Endothelial cell of umbilical vein (primary cell): Measurements from ENCODE around the gene JAZF1. TPM values are rescaled to one million over a fixed set of nuclear protein-coding genes. Genes with fewer than 3 reads are reported as not detected.

Source experiments
- BruUV-seq: library from RNA; stranded (reverse); fragments of 400-500 nt; replicated peaks from 2 replicates; lab custom pipeline; 2021; lab: Mats Ljungman, UMichigan
- CTCF ChIA-PET: fragments of 300-600, 350-600 bp; sonication (Branson Sonifier 250); formaldehyde crosslinking; loops from one replicate; lab custom pipeline; 2021; ENCODE audit warnings: antibody characterized with exemption, inconsistent platforms; lab: Charles Lee
- POLR2A ChIA-PET: fragments of 300-600, 350-600 bp; sonication (Branson Sonifier 250); formaldehyde crosslinking; loops from one replicate; lab custom pipeline; 2021; ENCODE audit warnings: antibody characterized with exemption, inconsistent platforms; lab: Charles Lee
- DNase-seq: peaks from one replicate; pipeline ENCODE4 v3.0.0-alpha.2; 2011; ENCODE audit warnings: low read depth, low spot score
- FAIRE-seq: peaks from 2 replicates; lab custom pipeline; 2011; peaks lifted over from hg19 to GRCh38; lab: Jason Lieb, UNC
- H2AFZ ChIP-seq: 2 replicates; pipeline ENCODE4 v1.6.0; 2012; ENCODE audit warnings: low read depth, low read length, control low read depth, inconsistent platforms
- H3K27ac ChIP-seq: 2 replicates; pipeline ENCODE4 v1.5.1; 2011; ENCODE audit warnings: low read depth, mild to moderate bottlenecking, control low read depth, low read length, moderate library complexity; ENCODE audit not compliant: insufficient read depth
- H3K27me3 ChIP-seq, 2 experiments: 2 replicates each; pipeline versions ENCODE4 v1.6.0 to v1.6.1; 2011; ENCODE audit warnings: low read length in 2 of 2, mixed read lengths in 1 of 2; ENCODE audit not compliant: control insufficient read depth in 2 of 2, insufficient read depth in 2 of 2
- H3K36me3 ChIP-seq, 2 experiments: 2 replicates in 1 of 2; 3 replicates in 1 of 2; pipeline ENCODE4 v1.5.1; 2011; ENCODE audit warnings: low read length in 2 of 2, mild to moderate bottlenecking in 1 of 2, moderate library complexity in 1 of 2; ENCODE audit not compliant: control insufficient read depth in 2 of 2, insufficient read depth in 2 of 2; ENCODE audit errors: extremely low read depth in 1 of 2
- H3K4me1 ChIP-seq: 3 replicates; pipeline ENCODE4 v1.5.1; 2011; ENCODE audit warnings: mild to moderate bottlenecking, low read length; ENCODE audit not compliant: control insufficient read depth, insufficient read depth; ENCODE audit errors: extremely low read depth
- H3K4me2 ChIP-seq: 2 replicates; pipeline ENCODE4 v1.6.1; 2011; ENCODE audit warnings: low read length, control low read depth, mixed read lengths; ENCODE audit not compliant: insufficient read depth
- H3K4me3 ChIP-seq, 3 experiments: fragments of 200-600 bp in 1 of 3; sonication (generic), shearing (Covaris generic) in 1 of 3; replicated peaks in 1 of 3; 2 replicates each; pipeline ENCODE4 v1.5.1; 2011 to 2016; ENCODE audit warnings: control low read depth in 3 of 3, low read length in 3 of 3, mild to moderate bottlenecking in 2 of 3, inconsistent platforms in 1 of 3, low read depth in 1 of 3, moderate library complexity in 1 of 3; ENCODE audit not compliant: insufficient read depth in 1 of 3
- H3K79me2 ChIP-seq: 2 replicates; pipeline ENCODE4 v1.6.0; 2012; ENCODE audit warnings: low read length, inconsistent platforms; ENCODE audit not compliant: control insufficient read depth, insufficient read depth
- H3K9ac ChIP-seq: replicated peaks from 2 replicates; pipeline ENCODE3; 2011; ENCODE audit warnings: low read length, control low read depth; ENCODE audit not compliant: insufficient read depth; ENCODE audit errors: extremely low read depth
- H3K9me1 ChIP-seq: replicated peaks from 3 replicates; pipeline ENCODE4 v1.6.0; 2011; ENCODE audit warnings: mild to moderate bottlenecking, low read length; ENCODE audit not compliant: control insufficient read depth, insufficient read depth; ENCODE audit errors: extremely low read depth
- H3K9me3 ChIP-seq: replicated peaks from 2 replicates; pipeline ENCODE4 v1.5.1; 2012; ENCODE audit warnings: low read length, inconsistent platforms; ENCODE audit not compliant: control insufficient read depth, insufficient read depth
- H4K20me1 ChIP-seq: replicated peaks from 2 replicates; pipeline ENCODE3; 2011; ENCODE audit warnings: mild to moderate bottlenecking, low read length; ENCODE audit not compliant: control insufficient read depth, insufficient read depth; ENCODE audit errors: extremely low read depth
- EZH2 ChIP-seq: IDR thresholded peaks from 2 replicates; pipeline ENCODE4 v1.6.1; 2012; ENCODE audit warnings: borderline replicate concordance, low read depth, mild to moderate bottlenecking, moderate library complexity, low read length, inconsistent platforms; ENCODE audit not compliant: severe bottlenecking
- FOS ChIP-seq: IDR thresholded peaks from 2 replicates; pipeline ENCODE4 v1.6.1; 2011; ENCODE audit warnings: mild to moderate bottlenecking, low read length, moderate library complexity, borderline replicate concordance; ENCODE audit not compliant: insufficient read depth
- GATA2 ChIP-seq: IDR thresholded peaks from 2 replicates; pipeline ENCODE4 v1.7.0; 2011; ENCODE audit warnings: low read depth, mild to moderate bottlenecking, moderate library complexity, mixed read lengths, low read length; ENCODE audit not compliant: insufficient read length, insufficient read depth
- JUN ChIP-seq: IDR thresholded peaks from 2 replicates; pipeline ENCODE4 v1.6.1; 2011; ENCODE audit warnings: borderline replicate concordance, low read depth; ENCODE audit not compliant: insufficient read length, insufficient read depth
- MYC ChIP-seq: IDR thresholded peaks from one replicate; pipeline ENCODE4 v1.6.1; 2011; ENCODE audit warnings: mild to moderate bottlenecking, low read depth, low read length
- POLR2A ChIP-seq: IDR thresholded peaks from 2 replicates; pipeline ENCODE4 v1.6.1; 2012; ENCODE audit warnings: low read depth, mild to moderate bottlenecking, control low read depth, low read length
- POLR2AphosphoS5 ChIP-seq: IDR thresholded peaks from 2 replicates; pipeline ENCODE4 v1.6.1; 2012; ENCODE audit warnings: low read depth, mild to moderate bottlenecking, control low read depth, low read length, moderate library complexity; ENCODE audit not compliant: insufficient read depth
- dilution Hi-C: fragments of 300-500 bp; cut with MboI; formaldehyde crosslinking; loops from one replicate; pipeline ENCODE4 v1.15.0; 2019; ENCODE audit warnings: low sequenced_read_pairs; ENCODE audit not compliant: extremely low pct_ligation_motif_present
- intact Hi-C: fragments of 100-400 bp; cut with micrococcal nuclease; formaldehyde crosslinking; loops from one replicate; pipeline ENCODE4 v1.10.0; 2022
- polyA plus RNA-seq, 4 experiments: library from polyadenylated mRNA; depleted of rRNA in 3 of 4; stranded (reverse) in 3 of 4; unstranded in 1 of 4; fragments of >200 nt; gene quantifications; 2 replicates each; pipeline versions ENCODE4 v1.2.1 to v1.2.3, GENCODE V29; 2011 to 2012; ENCODE audit warnings: missing spikeins in 1 of 4
- total RNA-seq: library from RNA; stranded (reverse); gene quantifications from 2 replicates; pipeline ENCODE4 v1.2.3, GENCODE V29; 2021
- TF ChIP-seq, protein P1 (sequence below), 2 donors: IDR thresholded peaks; 1 replicate in 1 of 2; 2 replicates in 1 of 2; pipeline ENCODE4 v1.5.1; 2011; ENCODE audit warnings: low read length in 2 of 2, mild to moderate bottlenecking in 2 of 2, moderate library complexity in 2 of 2, control low read depth in 1 of 2, inconsistent platforms in 1 of 2, low read depth in 1 of 2; ENCODE audit not compliant: insufficient read depth in 1 of 2; ENCODE audit errors: extremely low read depth in 1 of 2
- TF ChIP-seq, protein P2 (sequence below): IDR thresholded peaks from 2 replicates; pipeline ENCODE4 v1.6.1; 2011; ENCODE audit not compliant: insufficient read depth, insufficient read length

JAZF1 gene
- total and polyA plus RNA-seq, 2 donors (not counting 3 experiments of a cell fraction or from before 2014, with no cell fraction given), result 2.5 to 16.9 TPM

- CTCF ChIA-PET, result interaction anchor here (0.6 to 1.5 kb wide), 3 partner anchors 12 to 95 kb away, joined by 3 to 4 read pairs (median 4); no protein-coding TSS in a partner anchor
Observed at GRCh38 chr7:28112883-28113540, 67.6 kb downstream of the JAZF1 start.

GRCh38 chr7:28112467-28112866 is 68.1 kb downstream of the JAZF1 start:
- no peaks in the 10 kb centered on the region for H3K9me1 ChIP-seq
- BruUV-seq, result no TSS peak
- H3K36me3 ChIP-seq, result no peaks in the 10 kb centered on the region
- no peaks in the 10 kb centered on the region for H3K79me2 ChIP-seq
- H3K9me3 ChIP-seq, result no peaks in the 10 kb centered on the region
- TF ChIP-seq GATA2 (no peak), MYC (no peak), FOS (no peak), EZH2 (no peak), POLR2A (no peak), JUN (no peak), POLR2AphosphoS5 (no peak)
- TF ChIP-seq, protein P1, sequence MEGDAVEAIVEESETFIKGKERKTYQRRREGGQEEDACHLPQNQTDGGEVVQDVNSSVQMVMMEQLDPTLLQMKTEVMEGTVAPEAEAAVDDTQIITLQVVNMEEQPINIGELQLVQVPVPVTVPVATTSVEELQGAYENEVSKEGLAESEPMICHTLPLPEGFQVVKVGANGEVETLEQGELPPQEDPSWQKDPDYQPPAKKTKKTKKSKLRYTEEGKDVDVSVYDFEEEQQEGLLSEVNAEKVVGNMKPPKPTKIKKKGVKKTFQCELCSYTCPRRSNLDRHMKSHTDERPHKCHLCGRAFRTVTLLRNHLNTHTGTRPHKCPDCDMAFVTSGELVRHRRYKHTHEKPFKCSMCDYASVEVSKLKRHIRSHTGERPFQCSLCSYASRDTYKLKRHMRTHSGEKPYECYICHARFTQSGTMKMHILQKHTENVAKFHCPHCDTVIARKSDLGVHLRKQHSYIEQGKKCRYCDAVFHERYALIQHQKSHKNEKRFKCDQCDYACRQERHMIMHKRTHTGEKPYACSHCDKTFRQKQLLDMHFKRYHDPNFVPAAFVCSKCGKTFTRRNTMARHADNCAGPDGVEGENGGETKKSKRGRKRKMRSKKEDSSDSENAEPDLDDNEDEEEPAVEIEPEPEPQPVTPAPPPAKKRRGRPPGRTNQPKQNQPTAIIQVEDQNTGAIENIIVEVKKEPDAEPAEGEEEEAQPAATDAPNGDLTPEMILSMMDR (IDR thresholded peaks at IDR 0.05; ENCODE audit: extremely low read depth in 1 of 2, insufficient read depth in 1 of 2, low read depth in 1 of 2, low read length in 2 of 2), result no peak
- TF ChIP-seq, protein P2, sequence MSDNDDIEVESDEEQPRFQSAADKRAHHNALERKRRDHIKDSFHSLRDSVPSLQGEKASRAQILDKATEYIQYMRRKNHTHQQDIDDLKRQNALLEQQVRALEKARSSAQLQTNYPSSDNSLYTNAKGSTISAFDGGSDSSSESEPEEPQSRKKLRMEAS, result no peak
- H3K9ac ChIP-seq, result no peak overlapping the region
- no peaks in the 10 kb centered on the region for H3K27me3 ChIP-seq
- dilution Hi-C loops (no loop called here), intact Hi-C loops (no loop called here)
- no peak overlapping the region for H3K4me2 ChIP-seq
- FAIRE-seq, result no peak
- ChIA-PET CTCF (no interaction called here), POLR2A (no interaction called here)
- no peak overlapping the region for H3K4me3 ChIP-seq
- no peak overlapping the region for H2AFZ ChIP-seq
- H4K20me1 ChIP-seq, result no peaks in the 10 kb centered on the region
- H3K27ac ChIP-seq, result no peak overlapping the region
- peaks cover 12% of the 10 kb centered on the region for H3K4me1 ChIP-seq
- DNase-seq, result no peak

More at GRCh38 chr7:28112883-28113540, 67.6 kb downstream of the JAZF1 start:
- no peaks in the 10 kb centered on the region for H3K79me2 ChIP-seq
- no peak overlapping the region for H3K4me3 ChIP-seq
- BruUV-seq, result no TSS peak
- TF ChIP-seq JUN (no peak), POLR2AphosphoS5 (no peak)
- TF ChIP-seq, protein P1 (IDR thresholded peaks at IDR 0.05; ENCODE audit: extremely low read depth in 1 of 2, insufficient read depth in 1 of 2, low read depth in 1 of 2, low read length in 2 of 2), result no peak
- no peak overlapping the region for H3K4me2 ChIP-seq
- H2AFZ ChIP-seq, result no peak overlapping the region
- no peak overlapping the region for H3K9ac ChIP-seq
- FAIRE-seq, result no peak
- H3K27me3 ChIP-seq, result no peaks in the 10 kb centered on the region
- DNase-seq, result no peak
- dilution Hi-C loops, result no loop called here
- no peaks in the 10 kb centered on the region for H3K9me1 ChIP-seq
- no peaks in the 10 kb centered on the region for H3K9me3 ChIP-seq
- intact Hi-C loops, result no loop called here
- H3K4me1 ChIP-seq, result peaks cover 6% of the 10 kb centered on the region
- H3K36me3 ChIP-seq, result no peaks in the 10 kb centered on the region
- POLR2A ChIA-PET, result no interaction called here
- no peak overlapping the region for H3K27ac ChIP-seq
- H4K20me1 ChIP-seq, result no peaks in the 10 kb centered on the region
